GM12891 (cell line): ENCODE measurements around the gene PDE6C.

Source experiments
- POLR2A ChIP-seq: IDR thresholded peaks from 2 replicates; pipeline ENCODE4 v1.6.1; 2011; ENCODE audit warnings: low read depth, low read length, control low read depth
- POLR2AphosphoS5 ChIP-seq: IDR thresholded peaks from 2 replicates; pipeline ENCODE4 v1.6.1; 2011; ENCODE audit warnings: low read depth, low read length, control low read depth

DNA sequence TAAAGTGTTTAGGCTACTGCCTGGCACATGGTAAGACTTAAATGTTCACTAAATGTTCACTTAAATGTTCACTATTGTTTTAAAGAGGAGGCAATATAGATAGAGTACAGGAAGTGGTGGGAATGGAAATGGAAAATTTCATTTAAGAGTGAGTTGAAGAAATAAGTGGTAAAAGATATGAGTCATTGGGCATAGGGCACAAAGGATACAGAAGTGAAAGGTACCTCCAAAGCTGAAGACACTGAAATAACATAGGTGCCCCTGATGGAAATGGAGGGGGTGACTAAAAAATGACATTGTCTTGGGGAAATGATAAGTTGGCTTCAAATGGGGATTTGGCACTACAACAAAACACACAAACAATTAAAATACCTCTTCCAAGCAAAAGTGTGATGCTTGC is 95.3 kb downstream of the PDE6C start:
- TF ChIP-seq POLR2A (no peak), POLR2AphosphoS5 (no peak)
